ENCODE data around the gene PHACTR1. TPM values are rescaled to one million over a fixed set of nuclear protein-coding genes. Genes with fewer than 3 reads are reported as not detected.

The PHACTR1 gene
- total RNA-seq, 1 experiment from 2014 or later: 15.5 TPM

DNA sequence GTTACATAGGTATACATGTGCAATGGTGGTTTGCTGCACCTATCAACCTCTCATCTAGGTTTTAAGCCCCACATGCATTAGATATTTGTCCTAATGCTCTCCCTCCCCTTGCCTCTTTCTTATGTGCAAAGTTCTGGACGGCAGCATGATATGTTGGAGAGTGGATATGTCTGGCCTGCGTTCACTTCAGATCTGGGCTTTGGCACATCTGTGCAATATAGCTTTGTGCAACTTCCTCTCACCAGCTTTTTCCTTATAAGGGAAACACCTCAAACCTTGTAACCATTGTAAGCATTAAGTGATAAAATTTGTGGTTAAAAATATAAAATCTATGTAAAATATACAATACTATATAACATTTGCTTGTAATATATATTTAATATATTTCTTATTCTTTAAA lies 288.0 kb downstream of the PHACTR1 start (continued):
- no peak for TF ChIP-seq JAZF1 (CRISPR knock-in tag; IDR thresholded peaks at IDR 0.05)

DNA sequence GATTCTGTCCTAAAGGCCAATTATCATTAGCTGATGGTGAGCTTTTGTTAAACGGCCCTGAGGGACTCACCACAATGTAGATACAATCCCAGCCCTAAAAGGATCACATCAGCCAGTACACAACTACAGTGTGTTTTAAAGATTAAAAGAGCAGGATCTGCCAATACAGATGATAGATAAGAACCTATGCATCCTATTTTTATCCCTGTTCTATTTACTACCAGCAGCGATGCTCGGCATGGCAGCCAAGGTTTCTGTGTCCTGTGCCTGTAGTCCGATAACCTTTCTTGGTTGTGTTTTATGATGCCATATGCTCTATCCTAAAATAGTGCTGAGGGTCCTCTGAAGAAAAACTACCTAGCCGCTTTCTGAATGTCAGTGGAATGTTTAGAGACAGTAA lies 289.4 kb downstream of the PHACTR1 start:
- peaks cover 9% of the 10 kb centered on the region for H3K4me1 Mint-ChIP-seq
- ATAC-seq (no peak), DNase-seq (ENCODE audit: low spot score) (no peak)
- POLR2A ChIA-PET: no interaction called here
- H3K27me3 Mint-ChIP-seq (ENCODE audit: low read depth): peaks cover 5% of the 10 kb centered on the region
- TF ChIP-seq CREB1 (CRISPR knock-in tag; IDR thresholded peaks at IDR 0.05): no peak
- no peak for TF ChIP-seq HMGA2 (CRISPR knock-in tag; IDR thresholded peaks at IDR 0.05)
- TF ChIP-seq, protein P1, sequence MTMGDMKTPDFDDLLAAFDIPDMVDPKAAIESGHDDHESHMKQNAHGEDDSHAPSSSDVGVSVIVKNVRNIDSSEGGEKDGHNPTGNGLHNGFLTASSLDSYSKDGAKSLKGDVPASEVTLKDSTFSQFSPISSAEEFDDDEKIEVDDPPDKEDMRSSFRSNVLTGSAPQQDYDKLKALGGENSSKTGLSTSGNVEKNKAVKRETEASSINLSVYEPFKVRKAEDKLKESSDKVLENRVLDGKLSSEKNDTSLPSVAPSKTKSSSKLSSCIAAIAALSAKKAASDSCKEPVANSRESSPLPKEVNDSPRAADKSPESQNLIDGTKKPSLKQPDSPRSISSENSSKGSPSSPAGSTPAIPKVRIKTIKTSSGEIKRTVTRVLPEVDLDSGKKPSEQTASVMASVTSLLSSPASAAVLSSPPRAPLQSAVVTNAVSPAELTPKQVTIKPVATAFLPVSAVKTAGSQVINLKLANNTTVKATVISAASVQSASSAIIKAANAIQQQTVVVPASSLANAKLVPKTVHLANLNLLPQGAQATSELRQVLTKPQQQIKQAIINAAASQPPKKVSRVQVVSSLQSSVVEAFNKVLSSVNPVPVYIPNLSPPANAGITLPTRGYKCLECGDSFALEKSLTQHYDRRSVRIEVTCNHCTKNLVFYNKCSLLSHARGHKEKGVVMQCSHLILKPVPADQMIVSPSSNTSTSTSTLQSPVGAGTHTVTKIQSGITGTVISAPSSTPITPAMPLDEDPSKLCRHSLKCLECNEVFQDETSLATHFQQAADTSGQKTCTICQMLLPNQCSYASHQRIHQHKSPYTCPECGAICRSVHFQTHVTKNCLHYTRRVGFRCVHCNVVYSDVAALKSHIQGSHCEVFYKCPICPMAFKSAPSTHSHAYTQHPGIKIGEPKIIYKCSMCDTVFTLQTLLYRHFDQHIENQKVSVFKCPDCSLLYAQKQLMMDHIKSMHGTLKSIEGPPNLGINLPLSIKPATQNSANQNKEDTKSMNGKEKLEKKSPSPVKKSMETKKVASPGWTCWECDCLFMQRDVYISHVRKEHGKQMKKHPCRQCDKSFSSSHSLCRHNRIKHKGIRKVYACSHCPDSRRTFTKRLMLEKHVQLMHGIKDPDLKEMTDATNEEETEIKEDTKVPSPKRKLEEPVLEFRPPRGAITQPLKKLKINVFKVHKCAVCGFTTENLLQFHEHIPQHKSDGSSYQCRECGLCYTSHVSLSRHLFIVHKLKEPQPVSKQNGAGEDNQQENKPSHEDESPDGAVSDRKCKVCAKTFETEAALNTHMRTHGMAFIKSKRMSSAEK (CRISPR knock-in tag; IDR thresholded peaks at IDR 0.05; ENCODE audit: borderline replicate concordance): no peak
- no peak for TF ChIP-seq SMAD4 (CRISPR knock-in tag; IDR thresholded peaks at IDR 0.05)
- TF ChIP-seq, protein P2, sequence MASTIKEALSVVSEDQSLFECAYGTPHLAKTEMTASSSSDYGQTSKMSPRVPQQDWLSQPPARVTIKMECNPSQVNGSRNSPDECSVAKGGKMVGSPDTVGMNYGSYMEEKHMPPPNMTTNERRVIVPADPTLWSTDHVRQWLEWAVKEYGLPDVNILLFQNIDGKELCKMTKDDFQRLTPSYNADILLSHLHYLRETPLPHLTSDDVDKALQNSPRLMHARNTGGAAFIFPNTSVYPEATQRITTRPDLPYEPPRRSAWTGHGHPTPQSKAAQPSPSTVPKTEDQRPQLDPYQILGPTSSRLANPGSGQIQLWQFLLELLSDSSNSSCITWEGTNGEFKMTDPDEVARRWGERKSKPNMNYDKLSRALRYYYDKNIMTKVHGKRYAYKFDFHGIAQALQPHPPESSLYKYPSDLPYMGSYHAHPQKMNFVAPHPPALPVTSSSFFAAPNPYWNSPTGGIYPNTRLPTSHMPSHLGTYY (CRISPR knock-in tag; IDR thresholded peaks at IDR 0.05): no peak
- no peak for TF ChIP-seq EMX1 (CRISPR knock-in tag; IDR thresholded peaks at IDR 0.05)
- TF ChIP-seq, protein P3, sequence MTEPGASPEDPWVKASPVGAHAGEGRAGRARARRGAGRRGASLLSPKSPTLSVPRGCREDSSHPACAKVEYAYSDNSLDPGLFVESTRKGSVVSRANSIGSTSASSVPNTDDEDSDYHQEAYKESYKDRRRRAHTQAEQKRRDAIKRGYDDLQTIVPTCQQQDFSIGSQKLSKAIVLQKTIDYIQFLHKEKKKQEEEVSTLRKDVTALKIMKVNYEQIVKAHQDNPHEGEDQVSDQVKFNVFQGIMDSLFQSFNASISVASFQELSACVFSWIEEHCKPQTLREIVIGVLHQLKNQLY (CRISPR knock-in tag; IDR thresholded peaks at IDR 0.05): no peak
- TF ChIP-seq GTF2I (CRISPR knock-in tag; conservative IDR thresholded peaks at IDR 0.05): no peak
- TF ChIP-seq, protein P4, sequence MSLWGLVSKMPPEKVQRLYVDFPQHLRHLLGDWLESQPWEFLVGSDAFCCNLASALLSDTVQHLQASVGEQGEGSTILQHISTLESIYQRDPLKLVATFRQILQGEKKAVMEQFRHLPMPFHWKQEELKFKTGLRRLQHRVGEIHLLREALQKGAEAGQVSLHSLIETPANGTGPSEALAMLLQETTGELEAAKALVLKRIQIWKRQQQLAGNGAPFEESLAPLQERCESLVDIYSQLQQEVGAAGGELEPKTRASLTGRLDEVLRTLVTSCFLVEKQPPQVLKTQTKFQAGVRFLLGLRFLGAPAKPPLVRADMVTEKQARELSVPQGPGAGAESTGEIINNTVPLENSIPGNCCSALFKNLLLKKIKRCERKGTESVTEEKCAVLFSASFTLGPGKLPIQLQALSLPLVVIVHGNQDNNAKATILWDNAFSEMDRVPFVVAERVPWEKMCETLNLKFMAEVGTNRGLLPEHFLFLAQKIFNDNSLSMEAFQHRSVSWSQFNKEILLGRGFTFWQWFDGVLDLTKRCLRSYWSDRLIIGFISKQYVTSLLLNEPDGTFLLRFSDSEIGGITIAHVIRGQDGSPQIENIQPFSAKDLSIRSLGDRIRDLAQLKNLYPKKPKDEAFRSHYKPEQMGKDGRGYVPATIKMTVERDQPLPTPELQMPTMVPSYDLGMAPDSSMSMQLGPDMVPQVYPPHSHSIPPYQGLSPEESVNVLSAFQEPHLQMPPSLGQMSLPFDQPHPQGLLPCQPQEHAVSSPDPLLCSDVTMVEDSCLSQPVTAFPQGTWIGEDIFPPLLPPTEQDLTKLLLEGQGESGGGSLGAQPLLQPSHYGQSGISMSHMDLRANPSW (CRISPR knock-in tag; conservative IDR thresholded peaks at IDR 0.05; ENCODE audit: low read depth): no peak
- TF ChIP-seq ZBTB21 (CRISPR knock-in tag; IDR thresholded peaks at IDR 0.05; ENCODE audit: borderline replicate concordance): no peak
- TF ChIP-seq CBFB (CRISPR knock-in tag; IDR thresholded peaks at IDR 0.05; ENCODE audit: low read depth): no peak
- H3K36me3 Mint-ChIP-seq: no peaks in the 10 kb centered on the region
- no peak overlapping the region for H3K4me3 Mint-ChIP-seq
- CTCF ChIA-PET: no interaction called here
- H3K9me3 Mint-ChIP-seq: no peaks in the 10 kb centered on the region
- no peak overlapping the region for H3K27ac Mint-ChIP-seq

DNA sequence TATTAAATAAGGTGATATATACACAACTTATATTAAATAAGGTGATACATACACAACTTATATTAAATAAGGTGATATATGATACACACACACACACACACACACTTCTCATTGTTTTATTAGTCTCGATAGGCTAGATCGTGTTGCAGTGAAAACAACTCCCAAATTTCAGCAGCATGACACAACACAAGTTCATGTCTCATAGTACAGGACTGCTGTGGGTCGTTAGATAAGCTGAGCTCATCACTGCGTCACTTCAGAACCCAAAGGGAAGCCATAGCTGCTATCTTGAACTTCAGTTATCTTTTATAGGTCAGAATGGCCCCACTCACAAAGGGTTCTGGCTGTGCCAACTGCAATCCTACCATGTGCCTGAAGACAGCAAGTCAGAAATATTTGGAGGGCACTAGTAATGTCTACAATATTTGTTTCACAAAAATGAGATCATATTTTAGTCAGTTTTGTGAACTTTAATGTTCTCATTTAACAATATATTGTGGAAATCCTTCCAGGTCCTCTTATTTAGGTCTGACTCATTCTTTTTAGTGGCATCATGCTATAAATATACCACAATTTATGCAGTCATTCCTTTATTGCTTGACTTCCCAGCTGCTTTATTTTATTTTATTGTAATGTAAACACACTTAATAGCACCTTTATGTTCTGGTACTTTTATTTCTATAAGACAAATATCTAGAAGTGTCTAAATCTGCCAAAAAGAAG lies 290.2 kb downstream of the PHACTR1 start:
- POLR2A ChIA-PET: no interaction called here
- Mint-ChIP-seq H3K27ac (no peak overlapping the region), H3K36me3 (no peaks in the 10 kb centered on the region), H3K4me1 (peaks cover 14% of the 10 kb centered on the region), H3K27me3 (ENCODE audit: low read depth) (peaks cover 11% of the 10 kb centered on the region), H3K4me3 (no peak overlapping the region), H3K9me3 (no peaks in the 10 kb centered on the region)
- CTCF ChIA-PET: no interaction called here
- DNase-seq (ENCODE audit: low spot score) (no peak), ATAC-seq (no peak)
- TF ChIP-seq RORB (CRISPR knock-in tag; IDR thresholded peaks at IDR 0.05) (no peak), MXD4 (CRISPR knock-in tag; IDR thresholded peaks at IDR 0.05; ENCODE audit: borderline replicate concordance) (no peak), FOXP1 (CRISPR knock-in tag; IDR thresholded peaks at IDR 0.05; ENCODE audit: borderline replicate concordance) (no peak), CREB1 (CRISPR knock-in tag; IDR thresholded peaks at IDR 0.05) (no peak), SOX15 (CRISPR knock-in tag; IDR thresholded peaks at IDR 0.05) (no peak), TEAD4 (CRISPR knock-in tag; IDR thresholded peaks at IDR 0.05) (no peak), ZNF317 (CRISPR knock-in tag; IDR thresholded peaks at IDR 0.05; ENCODE audit: borderline replicate concordance, low read depth) (no peak), ETV6 (CRISPR knock-in tag; IDR thresholded peaks at IDR 0.05) (no peak)
- TF ChIP-seq, protein P5, sequence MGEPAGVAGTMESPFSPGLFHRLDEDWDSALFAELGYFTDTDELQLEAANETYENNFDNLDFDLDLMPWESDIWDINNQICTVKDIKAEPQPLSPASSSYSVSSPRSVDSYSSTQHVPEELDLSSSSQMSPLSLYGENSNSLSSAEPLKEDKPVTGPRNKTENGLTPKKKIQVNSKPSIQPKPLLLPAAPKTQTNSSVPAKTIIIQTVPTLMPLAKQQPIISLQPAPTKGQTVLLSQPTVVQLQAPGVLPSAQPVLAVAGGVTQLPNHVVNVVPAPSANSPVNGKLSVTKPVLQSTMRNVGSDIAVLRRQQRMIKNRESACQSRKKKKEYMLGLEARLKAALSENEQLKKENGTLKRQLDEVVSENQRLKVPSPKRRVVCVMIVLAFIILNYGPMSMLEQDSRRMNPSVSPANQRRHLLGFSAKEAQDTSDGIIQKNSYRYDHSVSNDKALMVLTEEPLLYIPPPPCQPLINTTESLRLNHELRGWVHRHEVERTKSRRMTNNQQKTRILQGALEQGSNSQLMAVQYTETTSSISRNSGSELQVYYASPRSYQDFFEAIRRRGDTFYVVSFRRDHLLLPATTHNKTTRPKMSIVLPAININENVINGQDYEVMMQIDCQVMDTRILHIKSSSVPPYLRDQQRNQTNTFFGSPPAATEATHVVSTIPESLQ (CRISPR knock-in tag; IDR thresholded peaks at IDR 0.05): no peak
- TF ChIP-seq, protein P3 (CRISPR knock-in tag; IDR thresholded peaks at IDR 0.05): no peak
- TF ChIP-seq, protein P6, sequence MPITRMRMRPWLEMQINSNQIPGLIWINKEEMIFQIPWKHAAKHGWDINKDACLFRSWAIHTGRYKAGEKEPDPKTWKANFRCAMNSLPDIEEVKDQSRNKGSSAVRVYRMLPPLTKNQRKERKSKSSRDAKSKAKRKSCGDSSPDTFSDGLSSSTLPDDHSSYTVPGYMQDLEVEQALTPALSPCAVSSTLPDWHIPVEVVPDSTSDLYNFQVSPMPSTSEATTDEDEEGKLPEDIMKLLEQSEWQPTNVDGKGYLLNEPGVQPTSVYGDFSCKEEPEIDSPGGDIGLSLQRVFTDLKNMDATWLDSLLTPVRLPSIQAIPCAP (CRISPR knock-in tag; IDR thresholded peaks at IDR 0.05): no peak

Data from WTC11 (cell line).